UCSD-AML1 (cell line): ENCODE data around the gene ARL10.

Experiments used
- DNase-seq: peaks from one replicate; lab custom pipeline; 2025; ENCODE audit not compliant: unreplicated experiment; lab: John Stamatoyannopoulos, UW

ARL10 gene, protein sequence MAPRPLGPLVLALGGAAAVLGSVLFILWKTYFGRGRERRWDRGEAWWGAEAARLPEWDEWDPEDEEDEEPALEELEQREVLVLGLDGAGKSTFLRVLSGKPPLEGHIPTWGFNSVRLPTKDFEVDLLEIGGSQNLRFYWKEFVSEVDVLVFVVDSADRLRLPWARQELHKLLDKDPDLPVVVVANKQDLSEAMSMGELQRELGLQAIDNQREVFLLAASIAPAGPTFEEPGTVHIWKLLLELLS

DNA sequence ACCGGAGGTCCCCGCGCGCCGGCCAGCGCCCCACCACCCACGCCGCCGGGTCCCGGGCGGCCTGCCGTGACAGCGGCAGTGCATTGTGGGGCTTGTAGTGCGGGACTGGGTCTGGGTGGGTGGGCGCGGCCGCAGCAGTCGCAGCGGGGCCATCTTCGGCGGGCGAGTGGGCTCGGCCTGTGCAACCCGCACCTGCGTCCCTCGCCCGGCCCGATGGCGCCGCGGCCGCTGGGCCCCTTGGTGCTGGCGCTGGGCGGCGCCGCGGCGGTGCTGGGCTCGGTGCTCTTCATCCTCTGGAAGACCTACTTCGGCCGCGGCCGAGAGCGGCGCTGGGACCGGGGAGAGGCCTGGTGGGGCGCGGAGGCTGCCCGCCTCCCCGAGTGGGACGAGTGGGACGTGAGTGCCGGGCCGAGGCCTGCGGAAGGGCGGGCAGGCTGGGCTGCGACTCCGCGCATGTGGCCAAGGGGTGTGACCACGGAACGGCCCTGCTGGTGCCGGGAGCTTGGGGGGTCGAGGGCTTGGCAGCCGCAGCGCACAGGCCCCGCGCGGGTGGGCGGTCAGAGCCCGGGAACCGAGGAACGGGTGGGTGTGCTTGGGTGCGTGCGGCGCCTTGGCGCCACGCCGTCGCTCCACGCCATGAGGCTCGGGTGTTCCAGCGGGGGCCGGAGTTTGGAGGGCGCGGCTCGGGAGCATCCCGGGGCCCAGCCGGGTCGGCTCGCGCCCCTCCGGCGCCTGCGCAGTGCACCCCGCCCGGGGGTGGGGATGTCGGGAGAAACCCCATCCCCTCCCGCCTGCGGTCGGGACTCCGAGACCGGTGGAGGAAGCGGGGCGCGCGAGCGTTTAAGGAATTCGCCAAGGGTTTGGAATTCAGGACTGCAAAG is at the start of gene ARL10:
Gene ARL10 (plus strand): TSS at position 137 of the 881 bp plus-strand sequence. CDS start 77 bp downstream, at position 214.
- no peak for DNase-seq

DNA sequence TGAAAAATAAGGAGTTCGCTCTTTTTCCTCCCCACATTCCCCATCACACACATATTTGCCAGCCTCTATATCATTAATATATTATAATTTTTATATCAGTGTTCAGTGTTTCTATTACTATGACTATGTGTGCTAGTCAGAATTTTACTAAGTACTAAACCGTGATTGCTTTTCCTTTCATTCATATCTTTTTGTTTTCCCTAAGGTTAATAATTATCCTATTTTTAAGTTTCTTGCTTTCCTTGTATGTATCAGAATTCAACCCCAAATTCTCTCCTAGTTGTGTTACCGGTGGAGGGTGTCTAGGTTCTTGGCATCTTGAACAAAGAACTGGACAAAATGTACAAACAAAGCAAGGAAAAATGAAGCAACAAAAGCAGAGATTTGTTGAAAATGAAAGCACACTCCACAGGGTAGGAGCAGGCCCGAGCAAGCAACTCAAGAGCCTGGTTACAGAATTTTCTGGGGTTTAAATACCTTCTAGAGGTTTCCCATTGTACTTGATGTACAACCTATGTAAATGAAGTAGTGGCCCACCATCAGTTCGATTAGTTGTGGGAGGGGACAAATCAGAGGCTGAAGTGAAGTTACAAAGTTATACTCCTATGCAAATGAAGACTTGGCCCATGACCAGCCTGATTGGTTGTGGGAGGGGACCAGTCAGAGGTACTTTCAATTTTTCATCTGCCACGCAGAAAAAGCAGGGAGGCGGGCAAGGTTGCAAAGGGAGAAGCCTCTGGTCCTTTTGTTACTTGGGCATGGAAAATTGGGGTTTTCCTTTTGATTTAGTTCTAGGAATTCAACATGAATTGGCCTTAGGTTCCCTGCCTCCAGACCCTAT is 47.5 kb upstream of the ARL10 start:
- DNase-seq, result no peak

GRCh38 chr5:176319827-176320554 is 45.3 kb upstream of the ARL10 start:
- no peak for DNase-seq

GRCh38 chr5:176320577-176320976 is 44.7 kb upstream of the ARL10 start:
- no peak for DNase-seq

DNA sequence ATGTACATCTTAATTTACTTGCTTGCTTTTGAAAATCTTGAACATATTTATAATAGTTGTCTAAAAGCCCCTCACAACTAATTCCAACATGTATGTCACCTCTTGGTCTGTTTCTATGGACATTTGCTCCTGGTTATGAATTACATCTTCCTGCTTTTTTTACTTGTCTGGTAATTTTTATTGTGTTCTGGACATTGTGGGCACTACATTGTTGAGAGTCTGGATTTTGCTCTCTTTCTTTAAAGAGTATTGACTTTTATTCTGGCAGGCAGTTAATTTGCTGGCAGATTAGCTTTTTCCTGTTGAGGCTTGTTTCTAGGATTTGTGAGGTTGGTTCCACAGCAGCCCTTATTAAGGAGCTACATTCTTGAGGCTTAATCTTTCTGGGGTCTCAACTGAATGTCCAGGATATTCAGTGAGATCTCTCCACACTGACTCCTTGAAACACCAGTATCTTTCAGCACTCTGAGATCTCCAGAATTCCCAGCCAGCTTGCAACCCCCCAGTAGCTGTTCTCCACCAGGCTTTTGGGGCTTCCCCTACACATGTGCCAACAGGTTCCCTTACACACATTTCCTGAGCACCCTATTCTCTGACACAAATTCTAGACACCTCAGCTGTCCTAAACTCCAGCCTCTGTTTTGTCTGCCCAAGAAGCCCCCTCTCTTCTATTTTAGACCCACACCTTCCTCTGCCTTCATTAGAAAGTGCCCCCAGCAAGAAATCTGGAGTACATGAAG is 31.1 kb upstream of the ARL10 start:
- no peak for DNase-seq

DNA sequence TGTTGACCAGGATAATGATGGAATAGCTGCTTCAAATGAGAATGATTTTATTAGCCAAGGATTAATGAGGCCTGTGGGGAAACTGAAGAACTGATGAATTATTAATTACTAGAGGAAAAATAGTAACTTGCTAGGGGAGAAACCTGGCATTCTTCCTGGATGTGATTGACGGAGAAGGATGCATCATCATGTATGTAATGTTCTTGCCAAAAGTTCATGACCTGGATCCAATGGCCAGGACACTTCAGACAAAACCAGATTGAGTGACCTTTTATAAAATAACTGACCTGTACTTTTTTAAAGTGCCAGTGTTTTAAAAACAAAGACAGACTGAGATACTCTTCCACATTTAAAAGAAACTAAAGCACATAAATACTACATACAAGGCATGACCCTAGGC is 27.4 kb upstream of the ARL10 start:
- no peak for DNase-seq

DNA sequence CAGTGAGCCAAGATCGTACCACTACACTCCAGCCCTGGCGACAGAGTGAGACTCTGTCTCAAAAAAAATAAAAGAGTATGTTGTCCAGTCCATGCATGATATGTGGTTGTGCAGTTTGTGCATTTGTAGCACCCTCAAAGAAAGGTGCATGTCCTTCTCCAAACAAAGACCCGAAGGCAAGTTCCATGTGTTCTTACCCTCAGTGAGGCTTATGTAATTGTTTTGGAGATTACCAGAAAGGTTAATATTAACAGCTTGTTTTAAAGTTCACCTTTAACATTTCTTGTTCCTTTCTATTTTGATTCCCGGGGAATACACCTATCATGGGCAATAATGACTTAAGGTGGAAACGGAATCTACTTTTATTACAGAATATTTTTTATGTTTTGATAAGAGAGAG is 26.0 kb upstream of the ARL10 start:
- DNase-seq, result no peak

GRCh38 chr5:176341325-176342157 is 23.7 kb upstream of the ARL10 start:
- DNase-seq, result no peak

- DNase-seq, result no peak
Observed at GRCh38 chr5:176342158-176342483, 23.2 kb upstream of the ARL10 start.

- DNase-seq, result no peak
Observed at GRCh38 chr5:176342766-176343458, 22.4 kb upstream of the ARL10 start.

DNA sequence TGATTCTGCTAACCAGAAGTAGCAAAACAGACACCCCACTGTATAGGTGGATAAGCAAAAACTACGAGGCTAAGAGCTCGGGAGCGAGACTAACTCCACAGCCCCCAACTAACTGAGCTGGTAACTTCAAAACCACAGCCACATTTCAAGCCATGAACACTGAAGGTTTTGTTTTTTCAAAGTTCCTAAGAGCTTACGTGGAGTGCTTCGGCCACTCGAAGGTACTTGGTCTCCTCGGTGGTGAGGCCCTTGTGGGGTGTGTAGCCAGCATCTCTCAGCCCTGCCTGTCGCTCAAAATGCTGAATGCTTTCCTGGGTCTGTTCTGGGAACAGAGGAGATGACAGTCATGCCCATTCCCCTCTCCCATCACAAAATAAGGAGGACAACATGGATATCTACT is 14.9 kb upstream of the ARL10 start:
- no peak for DNase-seq

- DNase-seq, result no peak
Observed at GRCh38 chr5:176352116-176352878, 13.0 kb upstream of the ARL10 start.

DNA sequence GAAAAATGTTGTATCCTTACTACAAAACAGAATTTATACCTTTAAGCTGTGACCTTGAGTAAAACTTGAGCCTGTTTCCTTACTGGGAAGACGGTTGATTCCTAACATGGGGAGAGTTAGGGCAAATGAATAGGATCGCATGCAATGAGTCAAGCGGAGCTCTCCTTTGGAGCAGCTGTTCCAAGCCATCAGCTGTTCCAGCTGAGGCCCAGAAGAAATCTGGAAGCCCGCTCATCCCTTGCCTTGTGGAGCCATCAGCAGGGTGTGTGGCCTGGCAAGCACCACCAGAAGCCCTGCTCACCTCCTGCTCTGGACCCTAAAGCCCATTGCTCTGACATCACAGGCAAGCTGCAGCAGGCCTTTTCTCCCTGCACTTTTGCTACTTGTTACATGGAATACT is 11.8 kb upstream of the ARL10 start:
- DNase-seq, result no peak

GRCh38 chr5:176355400-176356178 is 9.7 kb upstream of the ARL10 start:
- no peak for DNase-seq

GRCh38 chr5:176356179-176356566 is 9.1 kb upstream of the ARL10 start:
- no peak for DNase-seq

- no peak for DNase-seq
Observed at GRCh38 chr5:176359658-176360057, 5.6 kb upstream of the ARL10 start.

- DNase-seq, result no peak
Observed at GRCh38 chr5:176360894-176361436, 4.3 kb upstream of the ARL10 start.
